Measurements from ENCODE around the gene ZNF536. TPM values are rescaled to one million over a fixed set of nuclear protein-coding genes. Genes with fewer than 3 reads are reported as not detected.

Gene ZNF536
- total and polyA plus RNA-seq, 2 of the 13 experiments (the other 11 are each of a cell fraction or from before 2014, with no cell fraction given) = not detected

- POLR2A ChIA-PET = no interaction called here
- DNase-seq (ENCODE audit: low spot score) = no peak
- Histone ChIP-seq H3K27ac (ENCODE audit: extremely low read length, insufficient read depth, low read length) (no peak overlapping the region), H3K4me2 (ENCODE audit: low read depth, low read length) (no peak overlapping the region), H3K9me3 (ENCODE audit: low read length) (no peaks in the 10 kb centered on the region), H3K27me3 (ENCODE audit: control insufficient read depth in 1 of 2, insufficient read depth in 2 of 2, low read length in 2 of 2) (peaks cover 0 to 5% of the 10 kb centered on the region in 2 experiments; a peak in 1 of 5 replicates), H3K4me3 (replicated peaks in 1 of 3; ENCODE audit: insufficient read depth in 1 of 3, low read depth in 2 of 3, low read length in 3 of 3) (no peak overlapping the region), H4K20me1 (ENCODE audit: insufficient read depth, low read length) (no peaks in the 10 kb centered on the region), H3K36me3 (replicated peaks in 1 of 2; ENCODE audit: control insufficient read depth in 1 of 2, insufficient read depth in 2 of 2, low read length in 2 of 2) (no peaks in the 10 kb centered on the region), H3K9ac (ENCODE audit: insufficient read depth, low read depth, low read length) (no peak overlapping the region), H3K79me2 (ENCODE audit: insufficient read depth, low read length) (no peaks in the 10 kb centered on the region), H2AFZ (ENCODE audit: low read length) (no peak overlapping the region), H3K4me1 (ENCODE audit: insufficient read depth, low read length) (no peaks in the 10 kb centered on the region)
- intact Hi-C loops (cut with micrococcal nuclease; ENCODE audit: unreplicated experiment) (no loop called here), in situ Hi-C loops (cut with HindIII; ENCODE audit: extremely low pct_ligation_motif_present, low pct_unique_long_range_greater_than_20kb) (no loop called here)
- FAIRE-seq = no peak
- no TSS peak for BruUV-seq (replicated peaks)
- ATAC-seq = no peak
- CTCF ChIA-PET (ENCODE audit: low intra/inter-chr PET ratio, low total read pairs) = no interaction called here
- TF ChIP-seq, protein P1, sequence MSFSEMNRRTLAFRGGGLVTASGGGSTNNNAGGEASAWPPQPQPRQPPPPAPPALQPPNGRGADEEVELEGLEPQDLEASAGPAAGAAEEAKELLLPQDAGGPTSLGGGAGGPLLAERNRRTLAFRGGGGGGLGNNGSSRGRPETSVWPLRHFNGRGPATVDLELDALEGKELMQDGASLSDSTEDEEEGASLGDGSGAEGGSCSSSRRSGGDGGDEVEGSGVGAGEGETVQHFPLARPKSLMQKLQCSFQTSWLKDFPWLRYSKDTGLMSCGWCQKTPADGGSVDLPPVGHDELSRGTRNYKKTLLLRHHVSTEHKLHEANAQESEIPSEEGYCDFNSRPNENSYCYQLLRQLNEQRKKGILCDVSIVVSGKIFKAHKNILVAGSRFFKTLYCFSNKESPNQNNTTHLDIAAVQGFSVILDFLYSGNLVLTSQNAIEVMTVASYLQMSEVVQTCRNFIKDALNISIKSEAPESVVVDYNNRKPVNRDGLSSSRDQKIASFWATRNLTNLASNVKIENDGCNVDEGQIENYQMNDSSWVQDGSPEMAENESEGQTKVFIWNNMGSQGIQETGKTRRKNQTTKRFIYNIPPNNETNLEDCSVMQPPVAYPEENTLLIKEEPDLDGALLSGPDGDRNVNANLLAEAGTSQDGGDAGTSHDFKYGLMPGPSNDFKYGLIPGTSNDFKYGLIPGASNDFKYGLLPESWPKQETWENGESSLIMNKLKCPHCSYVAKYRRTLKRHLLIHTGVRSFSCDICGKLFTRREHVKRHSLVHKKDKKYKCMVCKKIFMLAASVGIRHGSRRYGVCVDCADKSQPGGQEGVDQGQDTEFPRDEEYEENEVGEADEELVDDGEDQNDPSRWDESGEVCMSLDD (CRISPR knock-in tag; IDR thresholded peaks at IDR 0.05; ENCODE audit: borderline replicate concordance) = no peak
- no peak for TF ChIP-seq ZNF687 (CRISPR knock-in tag; IDR thresholded peaks at IDR 0.05)
- TF ChIP-seq ZNF292 (CRISPR knock-in tag; IDR thresholded peaks at IDR 0.05; ENCODE audit: borderline replicate concordance, low read depth) = no peak
- no peak for TF ChIP-seq ONECUT2 (CRISPR knock-in tag; IDR thresholded peaks at IDR 0.05)
- no peak for TF ChIP-seq AKNA (CRISPR knock-in tag; IDR thresholded peaks at IDR 0.05; ENCODE audit: borderline replicate concordance)
- no peak for TF ChIP-seq FOXA1 (IDR thresholded peaks at IDR 0.05)
- no peak for TF ChIP-seq FOXA1 (CRISPR knock-in tag; IDR thresholded peaks at IDR 0.05)
- TF ChIP-seq ZNF839 (CRISPR knock-in tag; IDR thresholded peaks at IDR 0.05; ENCODE audit: borderline replicate concordance) = no peak
Measured at GRCh38 chr19:30504272-30504671, 132.1 kb downstream of the ZNF536 start.
